Measurements from ENCODE around the gene FOXQ1. TPM values are rescaled to one million over a fixed set of nuclear protein-coding genes. Genes with fewer than 3 reads are reported as not detected.

Gene FOXQ1
- total and polyA plus RNA-seq, 2 of the 13 experiments (the other 11 are each of a cell fraction or from before 2014, with no cell fraction given), result 35.2 to 39.8 TPM

DNA sequence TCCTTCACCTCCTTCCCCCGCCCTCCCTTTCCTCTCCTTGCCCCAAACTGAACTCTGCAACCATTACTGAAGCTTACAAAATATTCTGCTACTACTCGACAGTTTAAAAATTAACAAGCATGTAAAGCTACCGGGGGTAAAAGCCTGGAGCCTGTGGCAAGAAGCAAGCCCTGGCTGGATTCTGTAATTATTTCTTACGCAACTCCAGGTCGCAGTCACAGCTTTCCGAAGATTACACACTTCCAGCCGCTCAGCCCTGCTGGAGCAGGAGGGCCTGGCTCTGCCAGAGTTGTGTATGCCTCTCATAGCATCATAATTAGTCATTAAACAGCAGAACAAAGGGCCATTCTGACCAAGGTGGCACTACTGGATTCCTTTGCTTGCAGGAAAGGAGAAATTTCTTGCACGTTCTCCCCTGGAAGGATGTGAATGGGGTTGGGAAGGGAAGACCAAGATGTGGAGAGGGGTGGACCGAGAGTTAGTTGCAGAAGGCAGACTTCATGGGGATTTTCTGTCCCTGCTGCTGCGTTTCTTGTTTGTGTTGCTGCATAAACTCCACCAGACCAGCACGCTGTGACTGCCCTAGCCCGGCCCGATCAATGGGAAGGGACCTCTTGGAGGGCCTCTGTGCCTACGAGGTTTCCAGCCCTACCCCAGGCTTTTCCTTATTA, 23.6 kb downstream of the FOXQ1 start (continued):
- TF ChIP-seq ZNF503 (CRISPR knock-in tag; IDR thresholded peaks at IDR 0.05) (peak; percentile 82), ZNF224 (CRISPR knock-in tag; IDR thresholded peaks at IDR 0.05) (0 out of 2 replicates have a peak, but pooled peaks have one; percentile 29), SMAD3 (CRISPR knock-in tag; IDR thresholded peaks at IDR 0.05) (peak; percentile 96), NR2F6 (IDR thresholded peaks at IDR 0.05) (peak; percentile 71), NR2F6 (CRISPR knock-in tag; IDR thresholded peaks at IDR 0.05) (peak; percentile 74), EED (CRISPR knock-in tag; IDR thresholded peaks at IDR 0.05) (peak; percentile 48; the same call in 1 of the 2 replicates), HES4 (CRISPR knock-in tag; IDR thresholded peaks at IDR 0.05; ENCODE audit: borderline replicate concordance) (no peak), HNF4A (CRISPR knock-in tag; IDR thresholded peaks at IDR 0.05) (peak; percentile 85), ZNF747 (CRISPR knock-in tag; IDR thresholded peaks at IDR 0.05; ENCODE audit: borderline replicate concordance) (peak; percentile 71), TEF (CRISPR knock-in tag; IDR thresholded peaks at IDR 0.05) (peak; percentile 83; the same call in 1 of the 2 replicates), RARA (CRISPR knock-in tag; IDR thresholded peaks at IDR 0.05) (peak; percentile 91), MED8 (CRISPR knock-in tag; IDR thresholded peaks at IDR 0.05; ENCODE audit: insufficient replicate concordance) (peak; percentile 88), ZSCAN25 (CRISPR knock-in tag; IDR thresholded peaks at IDR 0.05) (peak; percentile 57; the same call in 1 of the 2 replicates), PITX1 (CRISPR knock-in tag; IDR thresholded peaks at IDR 0.05) (peak; percentile 95), ZNF792 (CRISPR knock-in tag; IDR thresholded peaks at IDR 0.05) (peak; percentile 90), POGZ (CRISPR knock-in tag; IDR thresholded peaks at IDR 0.05) (peak; percentile 89), HOXA3 (CRISPR knock-in tag; IDR thresholded peaks at IDR 0.05) (peak; percentile 91), ZSCAN5A (CRISPR knock-in tag; IDR thresholded peaks at IDR 0.05; ENCODE audit: borderline replicate concordance) (peak; percentile 98), ZNF543 (CRISPR knock-in tag; IDR thresholded peaks at IDR 0.05) (peak; percentile 77; the same call in 1 of the 2 replicates)
- TF ChIP-seq, protein P1, sequence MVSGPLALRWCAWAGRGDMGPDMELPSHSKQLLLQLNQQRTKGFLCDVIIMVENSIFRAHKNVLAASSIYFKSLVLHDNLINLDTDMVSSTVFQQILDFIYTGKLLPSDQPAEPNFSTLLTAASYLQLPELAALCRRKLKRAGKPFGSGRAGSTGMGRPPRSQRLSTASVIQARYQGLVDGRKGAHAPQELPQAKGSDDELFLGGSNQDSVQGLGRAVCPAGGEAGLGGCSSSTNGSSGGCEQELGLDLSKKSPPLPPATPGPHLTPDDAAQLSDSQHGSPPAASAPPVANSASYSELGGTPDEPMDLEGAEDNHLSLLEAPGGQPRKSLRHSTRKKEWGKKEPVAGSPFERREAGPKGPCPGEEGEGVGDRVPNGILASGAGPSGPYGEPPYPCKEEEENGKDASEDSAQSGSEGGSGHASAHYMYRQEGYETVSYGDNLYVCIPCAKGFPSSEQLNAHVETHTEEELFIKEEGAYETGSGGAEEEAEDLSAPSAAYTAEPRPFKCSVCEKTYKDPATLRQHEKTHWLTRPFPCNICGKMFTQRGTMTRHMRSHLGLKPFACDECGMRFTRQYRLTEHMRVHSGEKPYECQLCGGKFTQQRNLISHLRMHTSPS (CRISPR knock-in tag; IDR thresholded peaks at IDR 0.05; ENCODE audit: low read depth), result peak; percentile 84; the same call in 1 of the 2 replicates
- TF ChIP-seq, protein P2, sequence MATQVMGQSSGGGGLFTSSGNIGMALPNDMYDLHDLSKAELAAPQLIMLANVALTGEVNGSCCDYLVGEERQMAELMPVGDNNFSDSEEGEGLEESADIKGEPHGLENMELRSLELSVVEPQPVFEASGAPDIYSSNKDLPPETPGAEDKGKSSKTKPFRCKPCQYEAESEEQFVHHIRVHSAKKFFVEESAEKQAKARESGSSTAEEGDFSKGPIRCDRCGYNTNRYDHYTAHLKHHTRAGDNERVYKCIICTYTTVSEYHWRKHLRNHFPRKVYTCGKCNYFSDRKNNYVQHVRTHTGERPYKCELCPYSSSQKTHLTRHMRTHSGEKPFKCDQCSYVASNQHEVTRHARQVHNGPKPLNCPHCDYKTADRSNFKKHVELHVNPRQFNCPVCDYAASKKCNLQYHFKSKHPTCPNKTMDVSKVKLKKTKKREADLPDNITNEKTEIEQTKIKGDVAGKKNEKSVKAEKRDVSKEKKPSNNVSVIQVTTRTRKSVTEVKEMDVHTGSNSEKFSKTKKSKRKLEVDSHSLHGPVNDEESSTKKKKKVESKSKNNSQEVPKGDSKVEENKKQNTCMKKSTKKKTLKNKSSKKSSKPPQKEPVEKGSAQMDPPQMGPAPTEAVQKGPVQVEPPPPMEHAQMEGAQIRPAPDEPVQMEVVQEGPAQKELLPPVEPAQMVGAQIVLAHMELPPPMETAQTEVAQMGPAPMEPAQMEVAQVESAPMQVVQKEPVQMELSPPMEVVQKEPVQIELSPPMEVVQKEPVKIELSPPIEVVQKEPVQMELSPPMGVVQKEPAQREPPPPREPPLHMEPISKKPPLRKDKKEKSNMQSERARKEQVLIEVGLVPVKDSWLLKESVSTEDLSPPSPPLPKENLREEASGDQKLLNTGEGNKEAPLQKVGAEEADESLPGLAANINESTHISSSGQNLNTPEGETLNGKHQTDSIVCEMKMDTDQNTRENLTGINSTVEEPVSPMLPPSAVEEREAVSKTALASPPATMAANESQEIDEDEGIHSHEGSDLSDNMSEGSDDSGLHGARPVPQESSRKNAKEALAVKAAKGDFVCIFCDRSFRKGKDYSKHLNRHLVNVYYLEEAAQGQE (IDR thresholded peaks at IDR 0.05; ENCODE audit: borderline replicate concordance in 1 of 2, low read depth in 1 of 2, low read length in 2 of 2), result peak in 1 of 2 experiments; percentile 62; a peak in 1 of 4 replicates
